Small intestine (tissue), 16 donors: Measurements from ENCODE around the gene PTGES2. TPM values are rescaled to one million over a fixed set of nuclear protein-coding genes. Genes with fewer than 3 reads are reported as not detected.
A peak's percentile ranks its signal among the peaks of the same experiment; 100 is the strongest.

ENCODE experiments used
- DNase-seq, 2 donors: peaks; one replicate each; pipeline versions ENCODE4 v3.0.0 to v3.0.0-alpha.2; 2013
- FAIRE-seq: peaks from 2 replicates; lab custom pipeline; 2012; peaks lifted over from hg19 to GRCh38; lab: Jason Lieb, UNC
- H3K27ac ChIP-seq, 3 donors: one replicate each; pipeline ENCODE4 v1.5.1; 2013; ENCODE audit warnings: low read length in 2 of 3, mild to moderate bottlenecking in 2 of 3, control low read depth in 1 of 3, inconsistent platforms in 1 of 3, low read depth in 1 of 3, moderate library complexity in 1 of 3
- H3K27me3 ChIP-seq, 3 donors: one replicate each; pipeline ENCODE4 v1.6.1; 2013; ENCODE audit warnings: low read length in 3 of 3, inconsistent platforms in 1 of 3; ENCODE audit not compliant: control insufficient read depth in 3 of 3, insufficient read depth in 3 of 3
- H3K36me3 ChIP-seq, 3 donors: one replicate each; pipeline ENCODE4 v1.6.1; 2013; ENCODE audit warnings: low read length in 3 of 3, inconsistent platforms in 1 of 3, low read depth in 1 of 3, mild to moderate bottlenecking in 1 of 3, moderate library complexity in 1 of 3; ENCODE audit not compliant: control insufficient read depth in 3 of 3, insufficient read depth in 2 of 3
- H3K4me1 ChIP-seq, 3 donors: one replicate each; pipeline ENCODE4 v1.6.1; 2013; ENCODE audit warnings: low read length in 2 of 3, inconsistent platforms in 1 of 3, low read depth in 1 of 3, mild to moderate bottlenecking in 1 of 3, moderate library complexity in 1 of 3; ENCODE audit not compliant: control insufficient read depth in 3 of 3, insufficient read depth in 2 of 3
- H3K4me3 ChIP-seq, 3 donors: one replicate each; pipeline ENCODE4 v1.5.1; 2013; ENCODE audit warnings: low read length in 3 of 3, control low read depth in 1 of 3, inconsistent platforms in 1 of 3, low read depth in 1 of 3, mild to moderate bottlenecking in 1 of 3, moderate library complexity in 1 of 3
- H3K9me3 ChIP-seq, 2 donors: one replicate each; pipeline ENCODE4 v1.6.1; 2013; ENCODE audit warnings: low read depth in 1 of 2, low read length in 1 of 2; ENCODE audit not compliant: control insufficient read depth in 2 of 2, insufficient read depth in 1 of 2
- WGBS, 3 donors: extraction: QIAGEN DNeasy Blood & Tissue Kit; methylation state at CpG; one replicate each; pipeline ENCODE4 v1.1.7; 2013; 5-methylcytosine and 5-hydroxymethylcytosine counted together
- long read RNA-seq, 10 donors: transcript quantifications; one replicate each; lab custom pipeline, GENCODE V29; 2026
- polyA plus RNA-seq, 4 donors: library from polyadenylated mRNA; stranded (reverse) in 3 of 4; unstranded in 1 of 4; fragments of 200-250 nt in 3 of 4; fragments of 120-200 nt in 1 of 4; gene quantifications; one replicate each; pipeline versions ENCODE4 v1.2.1 to v1.2.3, GENCODE V29; 2013
- donor health status: healthy with polysubstance abuse.
- donor health status: control.
- donor health status: control.
- donor health status: Bipolar disorder and iron deficiency.
- donor health status: healthy.

Gene PTGES2
- polyA plus RNA-seq, result 10 to 100 TPM; 47.7 to 99.7 (median 76.0) TPM
- long read RNA-seq, donor 1, transcript PTGES2-202 (7 exons, 2,331 nt), result major isoform, 28 of 51 reads
- long read RNA-seq, donor 1, partial matches to known transcripts, result 22 of 51 reads
- long read RNA-seq, donor 1, other reads (novel, unspliced or antisense), result 0 of 51 reads
- long read RNA-seq, donor 2, transcript PTGES2-202 (7 exons, 2,331 nt), result major isoform, 6 of 7 reads
- long read RNA-seq, donor 2, partial matches to known transcripts, result 0 of 7 reads
- long read RNA-seq, donor 2, other reads (novel, unspliced or antisense), result 0 of 7 reads
- long read RNA-seq, donor 3, transcript PTGES2-202 (7 exons, 2,331 nt), result major isoform, 10 of 10 reads
- long read RNA-seq, donor 3, partial matches to known transcripts, result 0 of 10 reads
- long read RNA-seq, donor 3, other reads (novel, unspliced or antisense), result 0 of 10 reads
- long read RNA-seq, donor 4, result 0 reads
- long read RNA-seq, donor 5, partial matches to known transcripts, result 0 of 1 reads
- long read RNA-seq, donor 5, other reads (novel, unspliced or antisense), result 0 of 1 reads
- long read RNA-seq, donor 6, transcript PTGES2-202 (7 exons, 2,331 nt), result major isoform, 5 of 90 reads
- long read RNA-seq, donor 6, partial matches to known transcripts, result 84 of 90 reads
- long read RNA-seq, donor 6, other reads (novel, unspliced or antisense), result 0 of 90 reads
- long read RNA-seq, donor 7, result 0 reads
- long read RNA-seq, donor 8, partial matches to known transcripts, result 0 of 2 reads
- long read RNA-seq, donor 8, other reads (novel, unspliced or antisense), result 0 of 2 reads
- long read RNA-seq, donor 9, partial matches to known transcripts, result 0 of 2 reads
- long read RNA-seq, donor 9, other reads (novel, unspliced or antisense), result 0 of 2 reads
- long read RNA-seq, donor 10, transcript PTGES2-202 (7 exons, 2,331 nt), result major isoform, 17 of 18 reads
- long read RNA-seq, donor 10, partial matches to known transcripts, result 0 of 18 reads
- long read RNA-seq, donor 10, other reads (novel, unspliced or antisense), result 0 of 18 reads

DNA sequence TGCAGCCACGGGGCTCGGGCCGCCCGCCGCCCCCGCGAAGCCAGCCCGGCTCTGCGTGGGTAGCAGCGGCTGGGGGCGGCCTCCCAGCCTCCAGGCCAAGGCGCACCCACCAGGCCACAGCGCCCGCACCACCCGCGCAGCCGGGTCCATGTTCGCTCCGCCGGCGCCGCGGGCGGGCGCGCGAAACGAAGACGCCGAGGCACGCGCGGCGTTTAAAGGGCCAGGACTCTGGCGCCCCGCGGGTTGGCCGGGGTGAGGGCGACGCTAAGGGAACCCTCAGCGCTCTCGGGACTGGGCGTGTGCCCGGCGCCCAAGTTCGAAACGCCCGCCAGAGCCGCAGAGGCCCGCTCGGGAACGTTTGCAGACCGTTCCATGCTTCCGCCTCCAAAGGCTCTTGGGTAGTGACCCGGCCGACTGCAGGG, at the start of gene PTGES2:
Gene PTGES2 (minus strand): TSS at position 162 of the 422 bp plus-strand sequence. CDS start 12 bp downstream, at position 150.
- H3K9me3 ChIP-seq, result peaks cover 0 to 7% of the 10 kb centered on the region in 2 donors
- WGBS, 3 donors, result 0 to 1% (median 1%) methylated on average over 34 to 56 of the region's 56 CpGs
- H3K27me3 ChIP-seq, result no peaks in the 10 kb centered on the region
- peaks cover 1 to 36% (median 4%) of the 10 kb centered on the region in 3 donors for H3K36me3 ChIP-seq
- peak within 1 kb of the TSS; percentile 90 to 96 (median 94) for H3K27ac ChIP-seq
- H3K4me3 ChIP-seq, result peak within 1 kb of the TSS; percentile 85 to 100 (median 92)
- FAIRE-seq (no peak), DNase-seq (peak; percentile 84 to 96)
- peaks cover 0 to 31% (median 7%) of the 10 kb centered on the region in 3 donors for H3K4me1 ChIP-seq

DNA sequence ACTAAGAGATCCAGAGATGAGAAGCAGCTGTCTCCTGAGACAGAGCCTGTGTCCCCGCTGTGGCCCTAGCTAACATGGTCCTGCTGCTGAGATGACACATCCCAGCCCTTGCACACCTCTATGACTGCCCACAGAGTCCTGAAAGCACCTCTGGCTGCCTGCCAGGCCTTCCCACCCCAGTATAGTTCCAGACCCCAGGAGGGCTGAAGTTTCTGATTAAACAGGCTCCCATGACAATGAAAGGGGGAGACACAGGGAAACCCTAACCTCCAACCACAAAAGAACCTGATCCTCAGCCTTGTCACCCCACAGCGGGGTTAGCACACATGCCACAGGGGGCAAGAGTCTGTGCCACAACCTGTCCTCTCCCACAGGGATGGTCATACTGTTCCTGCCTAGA, 48.2 kb upstream of the PTGES2 start:
- H3K9me3 ChIP-seq, result peaks cover 0 to 7% of the 10 kb centered on the region in 2 donors
- no peaks in the 10 kb centered on the region for H3K4me1 ChIP-seq
- H3K36me3 ChIP-seq, result peaks cover 20 to 83% (median 30%) of the 10 kb centered on the region in 3 donors
- no peaks in the 10 kb centered on the region for H3K27me3 ChIP-seq
- DNase-seq, result no peak
- H3K4me3 ChIP-seq, result no peak overlapping the region
- WGBS, 3 donors, result 91 to 96% (median 92%) methylated on average over 2 of the region's 2 CpGs
- FAIRE-seq, result no peak
- H3K27ac ChIP-seq, result peak overlapping the region in 1 of 3 donors; percentile 43

DNA sequence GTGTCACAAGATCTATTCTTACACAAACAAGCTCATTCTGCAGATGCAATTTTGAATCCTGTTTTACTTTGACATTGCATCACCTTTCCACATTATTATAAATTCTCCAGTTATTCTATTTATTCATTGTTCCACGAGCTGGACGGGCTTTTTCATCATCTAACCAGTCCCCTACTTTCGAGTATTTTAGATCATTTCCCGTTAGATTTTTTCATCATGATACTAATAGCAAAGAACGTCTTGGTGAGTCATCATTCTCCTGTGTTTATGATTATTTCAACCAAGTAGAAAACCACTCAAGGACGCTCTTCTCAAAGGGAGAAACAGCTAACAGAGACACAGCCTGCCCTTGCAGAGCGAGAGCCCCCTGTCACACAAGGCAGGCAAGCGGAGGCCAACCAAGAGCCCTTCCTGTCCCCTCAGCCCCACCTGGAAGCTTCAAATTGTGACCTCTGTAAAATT, 47.6 kb upstream of the PTGES2 start:
- no peak overlapping the region for H3K4me3 ChIP-seq
- WGBS, 3 donors, result 77 to 81% (median 78%) methylated on average over 8 of the region's 8 CpGs
- H3K9me3 ChIP-seq, result peaks cover 0 to 7% of the 10 kb centered on the region in 2 donors
- H3K36me3 ChIP-seq, result peaks cover 14 to 81% (median 25%) of the 10 kb centered on the region in 3 donors
- no peaks in the 10 kb centered on the region for H3K27me3 ChIP-seq
- no peak for FAIRE-seq
- no peaks in the 10 kb centered on the region for H3K4me1 ChIP-seq
- DNase-seq, result no peak
- H3K27ac ChIP-seq, result peak overlapping the region in 1 of 3 donors; percentile 40

DNA sequence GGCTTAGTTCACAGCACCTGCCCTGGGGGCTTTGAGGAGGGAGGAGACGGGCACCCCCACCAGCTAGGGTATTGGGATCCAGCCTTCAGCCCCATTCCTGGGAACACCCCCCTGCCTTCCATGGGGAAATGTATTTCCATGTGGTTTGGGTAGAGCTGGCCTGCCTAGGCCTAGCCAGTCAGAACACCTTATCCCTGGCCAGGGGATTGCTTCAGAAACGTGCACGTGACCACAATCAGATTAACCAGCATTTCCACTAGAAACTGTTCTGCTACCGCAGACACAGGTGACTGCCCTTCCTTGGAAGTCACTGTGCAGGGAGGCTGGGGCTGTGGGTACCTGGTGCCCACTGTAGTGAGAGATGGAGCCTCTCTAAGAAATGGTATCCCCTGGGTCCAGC, 46.5 kb upstream of the PTGES2 start:
- DNase-seq (no peak), FAIRE-seq (no peak)
- Histone ChIP-seq H3K27me3 (no peaks in the 10 kb centered on the region), H3K9me3 (peaks cover 0 to 4% of the 10 kb centered on the region in 2 donors), H3K4me1 (no peaks in the 10 kb centered on the region), H3K36me3 (peaks cover 18 to 80% (median 27%) of the 10 kb centered on the region in 3 donors), H3K4me3 (no peak overlapping the region), H3K27ac (no peak overlapping the region)
- 74 to 83% (median 81%) methylated on average over 4 of the region's 4 CpGs for WGBS, 3 donors

DNA sequence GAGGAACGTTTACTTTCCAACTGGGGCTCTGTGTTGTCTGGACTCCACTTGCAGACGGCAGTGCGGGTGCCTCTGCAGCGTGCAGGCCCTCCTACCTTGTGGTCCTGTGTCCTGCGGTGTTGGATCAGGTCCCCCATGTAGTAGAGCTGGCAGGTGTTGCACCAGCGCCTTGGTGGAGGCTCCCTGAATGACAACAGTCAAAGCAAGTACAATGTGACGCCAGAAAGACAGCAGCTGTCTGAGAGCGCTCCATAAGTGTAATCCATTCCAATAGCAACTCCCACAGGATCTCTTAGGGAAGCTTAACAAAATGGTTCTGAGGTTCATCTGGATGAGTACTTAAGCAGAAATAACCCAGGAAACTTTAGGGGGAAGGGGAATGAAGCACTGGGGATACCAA, 42.4 kb upstream of the PTGES2 start:
- DNase-seq (no peak), FAIRE-seq (no peak)
- Histone ChIP-seq H3K36me3 (peaks cover 14 to 82% (median 19%) of the 10 kb centered on the region in 3 donors), H3K27me3 (no peaks in the 10 kb centered on the region), H3K9me3 (no peaks in the 10 kb centered on the region), H3K27ac (no peak overlapping the region), H3K4me1 (no peaks in the 10 kb centered on the region), H3K4me3 (no peak overlapping the region)
- 94 to 96% (median 95%) methylated on average over 8 of the region's 8 CpGs for WGBS, 3 donors

DNA sequence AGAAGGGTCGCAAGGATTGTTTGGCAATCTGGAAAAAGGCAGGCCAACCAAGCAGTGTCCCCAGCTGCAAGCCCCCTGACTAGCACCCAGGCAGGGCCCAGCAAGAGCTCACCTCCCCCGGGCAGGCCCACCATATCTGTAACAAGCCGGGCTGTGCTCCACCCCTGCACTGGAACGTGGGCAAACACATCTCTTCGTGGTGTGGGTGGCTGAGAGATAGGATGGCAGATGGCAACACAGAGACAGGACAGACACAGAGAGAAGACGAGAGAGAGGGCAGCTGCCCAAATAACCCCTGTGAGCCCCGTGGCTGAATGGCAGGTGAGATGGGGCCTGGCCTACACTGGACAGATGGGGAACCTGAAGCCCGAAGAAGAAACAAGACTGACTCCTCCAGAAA, 42.0 kb upstream of the PTGES2 start:
- no peak for FAIRE-seq
- Histone ChIP-seq H3K27me3 (no peaks in the 10 kb centered on the region), H3K36me3 (peaks cover 12 to 83% (median 19%) of the 10 kb centered on the region in 3 donors), H3K4me1 (no peaks in the 10 kb centered on the region), H3K4me3 (no peak overlapping the region), H3K27ac (no peak overlapping the region), H3K9me3 (no peaks in the 10 kb centered on the region)
- no peak for DNase-seq
- 87 to 94% (median 94%) methylated on average over 8 of the region's 8 CpGs for WGBS, 3 donors

DNA sequence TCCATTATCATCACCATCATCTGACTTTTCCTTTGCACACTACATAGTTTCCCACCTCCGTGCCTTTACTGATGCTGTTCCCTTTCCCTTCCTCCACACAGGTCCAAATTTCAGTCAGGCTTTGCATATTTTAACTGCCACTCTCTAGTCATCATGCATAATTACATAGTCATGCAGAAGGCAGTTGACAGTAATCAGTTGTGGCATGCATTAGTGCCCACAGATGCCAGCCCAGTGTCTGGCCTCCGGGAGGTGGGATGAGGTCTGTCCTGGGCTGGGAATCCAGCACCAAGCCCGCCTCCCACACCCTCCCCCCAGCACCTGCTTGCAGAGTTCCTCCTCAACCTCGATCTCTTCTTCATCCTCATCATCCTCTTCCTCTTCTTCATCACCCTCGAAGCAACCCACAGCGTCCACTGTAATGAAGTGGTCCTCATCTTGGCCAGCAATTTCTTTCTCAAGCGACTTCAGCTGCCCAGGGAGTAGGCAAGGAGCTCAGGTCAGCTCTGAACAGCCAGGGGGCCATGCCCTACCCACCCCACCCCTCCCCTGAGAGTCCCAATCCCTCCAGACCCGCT, 41.3 kb upstream of the PTGES2 start:
- DNase-seq (no peak), FAIRE-seq (no peak)
- Histone ChIP-seq H3K27ac (no peak overlapping the region), H3K4me1 (no peaks in the 10 kb centered on the region), H3K27me3 (no peaks in the 10 kb centered on the region), H3K4me3 (no peak overlapping the region), H3K9me3 (no peaks in the 10 kb centered on the region), H3K36me3 (peaks cover 12 to 83% (median 17%) of the 10 kb centered on the region in 3 donors)
- WGBS, 3 donors, result 88 to 92% (median 90%) methylated on average over 8 of the region's 8 CpGs
